Smooth muscle cell (in vitro differentiated cells): ENCODE data around the gene ANKHD1. TPM values are rescaled to one million over a fixed set of nuclear protein-coding genes. Genes with fewer than 3 reads are reported as not detected.

ENCODE experiments used
- DNase-seq: peaks from one replicate; lab custom pipeline; 2025; ENCODE audit not compliant: unreplicated experiment; lab: John Stamatoyannopoulos, UW
- H2AFZ ChIP-seq: fragments of 200-600 bp; sonication (generic); 2 replicates; pipeline ENCODE4 v1.6.0; 2016; ENCODE audit warnings: antibody characterized with exemption, low read depth, mild to moderate bottlenecking
- H3F3A ChIP-seq: fragments of 200-600 bp; sonication (generic); 2 replicates; pipeline ENCODE4 v1.6.0; 2017; ENCODE audit warnings: antibody characterized with exemption, low read depth
- H3K27ac ChIP-seq: fragments of 200-600 bp; sonication (generic); 2 replicates; pipeline ENCODE4 v1.5.1; 2016; ENCODE audit warnings: low read depth, mild to moderate bottlenecking
- H3K27me3 ChIP-seq: fragments of 200-600 bp; sonication (generic); 2 replicates; pipeline ENCODE4 v1.6.1; 2016; ENCODE audit warnings: low read depth, mild to moderate bottlenecking
- H3K36me3 ChIP-seq: fragments of 200-600 bp; sonication (generic); 2 replicates; pipeline ENCODE4 v1.5.1; 2016; ENCODE audit warnings: low read depth
- H3K4me1 ChIP-seq: fragments of 200-600 bp; sonication (generic); 2 replicates; pipeline ENCODE4 v1.5.1; 2016; ENCODE audit warnings: low read depth
- H3K4me2 ChIP-seq: fragments of 200-600 bp; sonication (generic); 2 replicates; pipeline ENCODE4 v1.6.0; 2016; ENCODE audit warnings: mild to moderate bottlenecking
- H3K4me3 ChIP-seq: fragments of 200-600 bp; sonication (generic); 2 replicates; pipeline ENCODE4 v1.5.1; 2016; ENCODE audit warnings: mild to moderate bottlenecking
- H3K79me2 ChIP-seq: fragments of 200-600 bp; sonication (generic); 2 replicates; pipeline ENCODE4 v1.6.0; 2016; ENCODE audit warnings: low read depth, mild to moderate bottlenecking
- H3K9ac ChIP-seq: fragments of 200-600 bp; sonication (generic); 2 replicates; pipeline ENCODE4 v1.6.0; 2016; ENCODE audit warnings: low read depth
- H3K9me3 ChIP-seq: fragments of 200-600 bp; sonication (generic); replicated peaks from 2 replicates; pipeline ENCODE4 v1.5.1; 2016; ENCODE audit warnings: low read depth
- H4K20me1 ChIP-seq: fragments of 200-600 bp; sonication (generic); 2 replicates; pipeline ENCODE4 v1.6.0; 2016; ENCODE audit warnings: low read depth
- WGBS: methylation state at CpG from one replicate; pipeline ENCODE4 v1.1.7; 2016; ENCODE audit warnings: low lambda C conversion rate; 5-methylcytosine and 5-hydroxymethylcytosine counted together
- polyA plus RNA-seq: library from polyadenylated mRNA; unstranded; fragments of >200 nt; fragmentation: Nextera tagmentation; extraction: Ambion mirVana; gene quantifications from 2 replicates; pipeline ENCODE4 v1.2.1, GENCODE V29; 2016
- total RNA-seq: library from RNA; depleted of rRNA; stranded (reverse); fragments of >200 nt; gene quantifications from 2 replicates; pipeline ENCODE4 v1.2.3, GENCODE V29; 2014
- TF ChIP-seq, protein P1 (sequence below): fragments of 200-600 bp; sonication (generic); IDR thresholded peaks from 2 replicates; pipeline ENCODE4 v1.5.1; 2017; ENCODE audit warnings: borderline replicate concordance, mild to moderate bottlenecking, antibody characterized with exemption; ENCODE audit not compliant: insufficient read depth, poor library complexity, severe bottlenecking

The ANKHD1 gene
- total and polyA plus RNA-seq, 2 experiments from 2014 or later, result 37.9 to 56.1 TPM

- Histone ChIP-seq H3K27me3 (no peaks in the 10 kb centered on the region), H3K36me3 (no peaks in the 10 kb centered on the region), H3K27ac (no peak overlapping the region), H3K79me2 (peaks cover 100% of the 10 kb centered on the region), H3K4me2 (no peak overlapping the region), H3K9me3 (no peaks in the 10 kb centered on the region), H3F3A (no peaks in the 10 kb centered on the region), H3K9ac (no peak overlapping the region), H4K20me1 (peaks cover 100% of the 10 kb centered on the region), H3K4me3 (no peak overlapping the region), H2AFZ (no peak overlapping the region), H3K4me1 (peaks cover 2% of the 10 kb centered on the region)
- WGBS, result 85% methylated on average over 4 of the region's 4 CpGs
- DNase-seq, result no peak
- TF ChIP-seq, protein P1, sequence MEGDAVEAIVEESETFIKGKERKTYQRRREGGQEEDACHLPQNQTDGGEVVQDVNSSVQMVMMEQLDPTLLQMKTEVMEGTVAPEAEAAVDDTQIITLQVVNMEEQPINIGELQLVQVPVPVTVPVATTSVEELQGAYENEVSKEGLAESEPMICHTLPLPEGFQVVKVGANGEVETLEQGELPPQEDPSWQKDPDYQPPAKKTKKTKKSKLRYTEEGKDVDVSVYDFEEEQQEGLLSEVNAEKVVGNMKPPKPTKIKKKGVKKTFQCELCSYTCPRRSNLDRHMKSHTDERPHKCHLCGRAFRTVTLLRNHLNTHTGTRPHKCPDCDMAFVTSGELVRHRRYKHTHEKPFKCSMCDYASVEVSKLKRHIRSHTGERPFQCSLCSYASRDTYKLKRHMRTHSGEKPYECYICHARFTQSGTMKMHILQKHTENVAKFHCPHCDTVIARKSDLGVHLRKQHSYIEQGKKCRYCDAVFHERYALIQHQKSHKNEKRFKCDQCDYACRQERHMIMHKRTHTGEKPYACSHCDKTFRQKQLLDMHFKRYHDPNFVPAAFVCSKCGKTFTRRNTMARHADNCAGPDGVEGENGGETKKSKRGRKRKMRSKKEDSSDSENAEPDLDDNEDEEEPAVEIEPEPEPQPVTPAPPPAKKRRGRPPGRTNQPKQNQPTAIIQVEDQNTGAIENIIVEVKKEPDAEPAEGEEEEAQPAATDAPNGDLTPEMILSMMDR, result no peak
Observed at GRCh38 chr5:140408750-140409241, 7.2 kb downstream of the ANKHD1 start.

DNA sequence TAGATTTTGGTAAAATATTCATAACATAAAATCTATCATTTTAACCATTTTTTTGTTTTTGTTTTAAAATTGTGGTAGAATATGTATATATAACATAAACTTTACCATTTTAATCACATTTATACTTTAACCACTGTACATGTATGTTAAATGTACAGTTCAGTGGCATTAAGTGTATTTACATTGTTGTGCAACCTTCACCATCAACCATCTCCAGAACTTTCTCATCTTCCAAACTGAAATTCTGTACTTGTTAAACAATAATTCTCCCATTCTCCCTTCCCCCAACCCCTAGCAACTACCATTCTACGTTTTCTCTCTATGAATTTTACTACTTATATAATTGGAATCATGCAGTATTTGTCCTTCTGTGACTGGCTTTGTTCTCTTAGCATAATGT is 11.6 kb downstream of the ANKHD1 start:
- H2AFZ ChIP-seq, result no peak overlapping the region
- H3K27me3 ChIP-seq, result no peaks in the 10 kb centered on the region
- H3K9ac ChIP-seq, result no peak overlapping the region
- no peak overlapping the region for H3K4me3 ChIP-seq
- DNase-seq, result no peak
- H3K9me3 ChIP-seq, result no peaks in the 10 kb centered on the region
- H3K36me3 ChIP-seq, result no peaks in the 10 kb centered on the region
- H3K27ac ChIP-seq, result no peak overlapping the region
- TF ChIP-seq, protein P1, result no peak
- H4K20me1 ChIP-seq, result peaks cover 98% of the 10 kb centered on the region
- H3K79me2 ChIP-seq, result peaks cover 98% of the 10 kb centered on the region
- no peaks in the 10 kb centered on the region for H3F3A ChIP-seq
- 100% methylated on average over 1 of the region's 1 CpG for WGBS
- H3K4me2 ChIP-seq, result no peak overlapping the region
- H3K4me1 ChIP-seq, result no peaks in the 10 kb centered on the region

DNA sequence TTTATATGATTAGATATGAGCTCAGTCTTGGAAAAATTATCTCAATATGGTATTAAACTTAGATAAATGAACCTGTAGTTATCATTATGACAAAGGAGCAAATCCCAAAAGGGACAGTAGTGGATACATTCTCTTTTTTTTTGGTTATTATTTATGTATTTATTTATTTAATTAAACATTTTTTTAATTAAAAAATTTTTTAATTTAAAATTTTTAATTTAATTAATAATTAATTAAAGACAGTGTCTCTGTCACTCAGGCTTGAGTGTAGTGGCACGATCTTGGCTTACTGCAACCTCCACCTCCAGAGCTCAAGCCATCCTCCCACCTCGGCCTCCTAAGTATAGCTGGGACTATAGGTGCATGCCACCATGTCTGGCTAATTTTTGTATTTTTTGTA is 15.6 kb downstream of the ANKHD1 start:
- Histone ChIP-seq H3K4me2 (no peak overlapping the region), H2AFZ (no peak overlapping the region), H3K9me3 (no peaks in the 10 kb centered on the region), H3K9ac (no peak overlapping the region), H4K20me1 (peaks cover 96% of the 10 kb centered on the region), H3K27me3 (no peaks in the 10 kb centered on the region), H3K27ac (no peak overlapping the region), H3F3A (no peaks in the 10 kb centered on the region), H3K79me2 (peaks cover 95% of the 10 kb centered on the region), H3K4me3 (no peak overlapping the region), H3K36me3 (no peaks in the 10 kb centered on the region), H3K4me1 (no peaks in the 10 kb centered on the region)
- TF ChIP-seq, protein P1, result no peak
- 98% methylated on average over 2 of the region's 2 CpGs for WGBS
- no peak for DNase-seq

DNA sequence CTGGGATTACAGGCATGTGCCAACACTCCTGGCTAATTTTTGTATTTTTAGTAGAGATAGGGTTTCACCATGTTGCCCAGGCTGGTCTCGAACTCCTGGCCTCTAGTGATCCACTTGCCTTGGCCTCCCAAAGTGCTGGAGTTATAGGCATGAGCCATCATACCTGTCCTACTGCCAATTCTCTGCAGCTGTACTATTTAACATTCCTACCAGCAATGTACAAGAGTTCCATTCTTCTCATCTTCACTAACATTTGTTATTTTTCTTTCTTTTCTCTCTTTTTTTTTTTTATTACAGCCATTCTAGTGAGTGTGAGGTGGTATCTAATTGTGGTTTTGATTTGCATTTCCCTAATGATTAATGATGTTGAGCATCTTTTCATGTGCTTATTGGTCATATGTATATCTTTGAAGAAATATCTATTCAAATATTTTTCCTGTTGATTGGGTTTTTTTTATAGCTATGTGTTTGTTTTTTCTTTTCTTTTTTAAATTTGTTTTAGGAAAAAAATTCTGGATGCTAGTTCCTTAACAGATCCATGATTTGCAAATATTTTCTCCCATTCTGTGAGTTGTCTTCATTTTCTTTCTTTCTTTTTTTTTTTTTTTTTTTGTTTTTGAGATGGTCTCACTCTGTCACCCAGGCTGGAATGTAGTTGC is 17.4 kb downstream of the ANKHD1 start:
- H3K36me3 ChIP-seq, result no peaks in the 10 kb centered on the region
- no peak overlapping the region for H3K4me2 ChIP-seq
- no peak for DNase-seq
- H3K27ac ChIP-seq, result no peak overlapping the region
- H3K9me3 ChIP-seq, result no peaks in the 10 kb centered on the region
- H3K79me2 ChIP-seq, result peaks cover 95% of the 10 kb centered on the region
- peaks cover 96% of the 10 kb centered on the region for H4K20me1 ChIP-seq
- 88% methylated on average over 1 of the region's 1 CpG for WGBS
- H3K27me3 ChIP-seq, result no peaks in the 10 kb centered on the region
- H3K9ac ChIP-seq, result no peak overlapping the region
- no peaks in the 10 kb centered on the region for H3F3A ChIP-seq
- no peaks in the 10 kb centered on the region for H3K4me1 ChIP-seq
- TF ChIP-seq, protein P1, result no peak
- no peak overlapping the region for H2AFZ ChIP-seq
- H3K4me3 ChIP-seq, result no peak overlapping the region
